ENCODE results near the gene EDC4.
A peak's percentile ranks its signal among the peaks of the same experiment; 100 is the strongest.

The EDC4 gene

GRCh38 chr16:67882374-67883145 lies 9.7 kb downstream of the EDC4 start:
- H3K27me3 Mint-ChIP-seq (ENCODE audit: low read depth): no peaks in the 10 kb centered on the region
- H3K4me1 Mint-ChIP-seq: peaks cover 30% of the 10 kb centered on the region
- no peaks in the 10 kb centered on the region for H3K9me3 Mint-ChIP-seq
- peak overlapping the region in 1 of 3 experiments; percentile 37 for H3K4me3 Mint-ChIP-seq
- peak overlapping the region; percentile 55 to 89 (median 76) for H3K27ac Mint-ChIP-seq
- peaks cover 39% of the 10 kb centered on the region for H3K36me3 Mint-ChIP-seq (ENCODE audit: low read depth)
- no peak for TF ChIP-seq CTCF (IDR thresholded peaks at IDR 0.05; ENCODE audit: unreplicated experiment in 3 of 3)

GRCh38 chr16:67883146-67883871 lies 10.5 kb downstream of the EDC4 start:
- TF ChIP-seq CTCF (IDR thresholded peaks at IDR 0.05; ENCODE audit: unreplicated experiment in 3 of 3): no peak
- H3K4me3 Mint-ChIP-seq: peak overlapping the region in 1 of 3 experiments; percentile 26
- no peaks in the 10 kb centered on the region for H3K9me3 Mint-ChIP-seq
- no peaks in the 10 kb centered on the region for H3K27me3 Mint-ChIP-seq (ENCODE audit: low read depth)
- H3K36me3 Mint-ChIP-seq (ENCODE audit: low read depth): peaks cover 35% of the 10 kb centered on the region
- peaks cover 30% of the 10 kb centered on the region for H3K4me1 Mint-ChIP-seq
- H3K27ac Mint-ChIP-seq: no peak overlapping the region

GRCh38 chr16:67883872-67884261 lies 11.0 kb downstream of the EDC4 start:
- Mint-ChIP-seq H3K27me3 (ENCODE audit: low read depth) (no peaks in the 10 kb centered on the region), H3K9me3 (no peaks in the 10 kb centered on the region), H3K27ac (no peak overlapping the region), H3K4me1 (peaks cover 30% of the 10 kb centered on the region), H3K36me3 (ENCODE audit: low read depth) (peaks cover 31% of the 10 kb centered on the region), H3K4me3 (no peak overlapping the region)
- peak; percentile 74 to 80 (median 77) for TF ChIP-seq CTCF (IDR thresholded peaks at IDR 0.05; ENCODE audit: unreplicated experiment in 3 of 3)

- no peak for TF ChIP-seq CTCF (IDR thresholded peaks at IDR 0.05; ENCODE audit: unreplicated experiment in 3 of 3)
- Mint-ChIP-seq H3K36me3 (ENCODE audit: low read depth) (peaks cover 23% of the 10 kb centered on the region), H3K27ac (no peak within 1 kb of the TSS), H3K4me3 (no peak within 1 kb of the TSS), H3K9me3 (no peaks in the 10 kb centered on the region), H3K27me3 (ENCODE audit: low read depth) (no peaks in the 10 kb centered on the region), H3K4me1 (peaks cover 30% of the 10 kb centered on the region)
These were observed 11.8 kb downstream of the EDC4 start, which contains the start of gene NRN1L for GRCh38 chr16:67884684-67885083. Gene NRN1L (plus strand): TSS chr16:67884885. CDS start chr16:67884904, 19 bp downstream.

- TF ChIP-seq CTCF (IDR thresholded peaks at IDR 0.05; ENCODE audit: unreplicated experiment in 3 of 3): no peak
- no peaks in the 10 kb centered on the region for H3K9me3 Mint-ChIP-seq
- peaks cover 30% of the 10 kb centered on the region for H3K4me1 Mint-ChIP-seq
- H3K4me3 Mint-ChIP-seq: no peak overlapping the region
- no peaks in the 10 kb centered on the region for H3K27me3 Mint-ChIP-seq (ENCODE audit: low read depth)
- H3K27ac Mint-ChIP-seq: no peak overlapping the region
- peaks cover 17% of the 10 kb centered on the region for H3K36me3 Mint-ChIP-seq (ENCODE audit: low read depth)
These were observed 12.7 kb downstream of the EDC4 start for GRCh38 chr16:67885545-67885944.

Data from nephron (organoid).